BJ (cell line): ENCODE measurements around the gene APOC3. TPM values are rescaled to one million over a fixed set of nuclear protein-coding genes. Genes with fewer than 3 reads are reported as not detected.
"Not testable (repeated sequence)": the region's sequence is repeated elsewhere in the genome, so short reads cannot be mapped to it uniquely, and the experiment has no call there.

ENCODE experiments used
- CTCF ChIA-PET: fragments of 350-600 bp; formaldehyde crosslinking; extraction: SDS; loops from one replicate; lab custom pipeline; 2021; ENCODE audit warnings: antibody characterized with exemption, inconsistent platforms; lab: Yijun Ruan, JAX
- POLR2A ChIA-PET: fragments of 300-600 bp; sonication (Branson Sonifier 250); formaldehyde crosslinking; extraction: SDS; loops from one replicate; lab custom pipeline; 2021; ENCODE audit warnings: antibody characterized with exemption; lab: Charles Lee
- DNase-seq: peaks from one replicate; pipeline ENCODE4 v3.0.0-alpha.2; 2011; ENCODE audit warnings: low read depth
- H3K27me3 ChIP-seq: 2 replicates; pipeline ENCODE4 v1.6.0; 2011; ENCODE audit warnings: low read length; ENCODE audit not compliant: control insufficient read depth, insufficient read depth
- H3K36me3 ChIP-seq: 2 replicates; pipeline ENCODE4 v1.5.1; 2011; ENCODE audit warnings: low read length; ENCODE audit not compliant: control insufficient read depth, insufficient read depth
- H3K4me3 ChIP-seq: 2 replicates; pipeline ENCODE4 v1.5.1; 2011; ENCODE audit warnings: low read depth, mild to moderate bottlenecking, control low read depth, low read length
- CTCF ChIP-seq: IDR thresholded peaks from 2 replicates; pipeline ENCODE4 v1.5.1; 2011; ENCODE audit warnings: low read depth, mild to moderate bottlenecking, control low read depth, inconsistent platforms, low read length, moderate library complexity; ENCODE audit not compliant: insufficient read depth
- polyA plus RNA-seq: library from polyadenylated mRNA; depleted of rRNA; stranded (reverse); fragments of >200 nt; gene quantifications from 2 replicates; pipeline ENCODE4 v1.2.3, GENCODE V29; 2011

Gene APOC3
- polyA plus RNA-seq, 1 experiment, result not detected

- Histone ChIP-seq H3K27me3 (no peaks in the 10 kb centered on the region), H3K36me3 (no peaks in the 10 kb centered on the region), H3K4me3 (no peak overlapping the region)
- no peak for DNase-seq
- ChIA-PET POLR2A (no interaction called here), CTCF (interaction anchor here (1.1 kb wide), 1 partner anchor 42 kb away, joined by 5 read pairs; the partner anchor contains the start of gene APOA5)
- TF ChIP-seq CTCF, result no peak
Observed at GRCh38 chr11:116833491-116833815, 3.7 kb downstream of the APOC3 start.

GRCh38 chr11:116833816-116834534, 4.3 kb downstream of the APOC3 start:
- no peak for TF ChIP-seq CTCF
- Histone ChIP-seq H3K27me3 (no peaks in the 10 kb centered on the region), H3K4me3 (no peak overlapping the region), H3K36me3 (no peaks in the 10 kb centered on the region)
- DNase-seq, result no peak
- ChIA-PET POLR2A (no interaction called here), CTCF (interaction anchor here (1.1 kb wide), 1 partner anchor 43 kb away, joined by 5 read pairs; the partner anchor contains the start of gene APOA5)

GRCh38 chr11:116834535-116835041, 4.9 kb downstream of the APOC3 start:
- POLR2A ChIA-PET, result not testable (repeated sequence)

GRCh38 chr11:116835042-116835772, 5.5 kb downstream of the APOC3 start:
- CTCF ChIA-PET, result interaction anchor here (0.6 to 3.3 kb wide), 21 partner anchors 10 to 392 kb away, joined by 3 to 34 read pairs (median 4); partner anchors contain the start of genes APOA4, APOA5, PAFAH1B2 and ZPR1
- no peak for TF ChIP-seq CTCF
- POLR2A ChIA-PET, result no interaction called here
- DNase-seq, result no peak
- Histone ChIP-seq H3K4me3 (no peak overlapping the region; the same call in 1 of the 2 replicates), H3K27me3 (no peaks in the 10 kb centered on the region), H3K36me3 (no peaks in the 10 kb centered on the region)

More at GRCh38 chr11:116834535-116835041, 4.9 kb downstream of the APOC3 start:
- CTCF ChIA-PET, result interaction anchor here (1.1 to 3.3 kb wide), 3 partner anchors 18 to 43 kb away, joined by 5 to 34 read pairs (median 19); partner anchors contain the start of gene APOA5
- not testable (repeated sequence) for H3K4me3 ChIP-seq, DNase-seq, H3K27me3 ChIP-seq, H3K36me3 ChIP-seq

GRCh38 chr11:116835791-116836631, 6.3 kb downstream of the APOC3 start:
- H3K27me3 ChIP-seq, result no peaks in the 10 kb centered on the region
- TF ChIP-seq CTCF, result peak; percentile 75
- no peaks in the 10 kb centered on the region for H3K36me3 ChIP-seq
- H3K4me3 ChIP-seq, result peak overlapping the region; percentile 22; the same call in 1 of the 2 replicates
- DNase-seq, result peak; percentile 75
- ChIA-PET CTCF (interaction anchor here (0.6 to 3.3 kb wide), 25 partner anchors 10 to 391 kb away, joined by 3 to 34 read pairs (median 4); partner anchors contain the start of genes APOA4, APOA5, PAFAH1B2 and ZPR1), POLR2A (no interaction called here)
